Hypothalamus (tissue), 51 donors: ENCODE data around the gene EHF.
"Not testable (repeated sequence)": the region's sequence is repeated elsewhere in the genome, so short reads cannot be mapped to it uniquely, and the experiment has no call there.

Source experiments
- DNase-seq, 51 donors: peaks; one replicate each; lab custom pipeline; 2025; lab: John Stamatoyannopoulos, UW

Gene EHF

GRCh38 chr11:34658071-34659015, 37.5 kb downstream of the EHF start:
- DNase-seq = no peak

GRCh38 chr11:34659096-34659733, 38.3 kb downstream of the EHF start:
- no peak for DNase-seq

GRCh38 chr11:34665077-34665835, 44.4 kb downstream of the EHF start:
- no peak for DNase-seq

GRCh38 chr11:34667810-34668582, 47.1 kb downstream of the EHF start:
- no peak for DNase-seq

- DNase-seq = no peak
These were observed 47.7 kb downstream of the EHF start for GRCh38 chr11:34668583-34669053.

- DNase-seq = no peak
These were observed 48.6 kb downstream of the EHF start for GRCh38 chr11:34669458-34669857.

GRCh38 chr11:34671117-34671516, 50.2 kb downstream of the EHF start:
- no peak for DNase-seq

- DNase-seq = no peak
These were observed 51.1 kb downstream of the EHF start for GRCh38 chr11:34671946-34672345.

- DNase-seq = no peak
These were observed 53.1 kb downstream of the EHF start for GRCh38 chr11:34674038-34674437.

- no peak for DNase-seq
These were observed 55.3 kb downstream of the EHF start for GRCh38 chr11:34676227-34676626.

- DNase-seq = peak in 1 of 51 donors; percentile 8
These were observed 58.8 kb downstream of the EHF start for GRCh38 chr11:34679681-34680080.

- DNase-seq = no peak
These were observed 59.3 kb downstream of the EHF start for GRCh38 chr11:34680206-34680605.

GRCh38 chr11:34680918-34681586, 60.2 kb downstream of the EHF start:
- peak in 1 of 51 donors; percentile 3 for DNase-seq

GRCh38 chr11:34682825-34683224, 61.9 kb downstream of the EHF start:
- DNase-seq = no peak

GRCh38 chr11:34683396-34683795, 62.5 kb downstream of the EHF start:
- DNase-seq = no peak

GRCh38 chr11:34685864-34686263, 65.0 kb downstream of the EHF start:
- no peak for DNase-seq

- DNase-seq = not testable (repeated sequence)
These were observed 71.4 kb downstream of the EHF start for GRCh38 chr11:34692299-34692698.

- DNase-seq = no peak
These were observed 76.0 kb downstream of the EHF start for GRCh38 chr11:34696862-34697261.

- no peak for DNase-seq
These were observed 86.0 kb downstream of the EHF start for GRCh38 chr11:34706709-34707461.
